Neural cell (in vitro differentiated cells): ENCODE results near the gene CCNY. TPM values are rescaled to one million over a fixed set of nuclear protein-coding genes. Genes with fewer than 3 reads are reported as not detected.

Experiments used
- H2AFZ ChIP-seq: fragments of 200-600, 300-800 bp; sonication (generic), shearing (Covaris generic); 2 replicates; pipeline ENCODE4 v1.6.0; 2014; ENCODE audit warnings: low read depth, mild to moderate bottlenecking, antibody characterized with exemption, low read length, moderate library complexity
- H3F3A ChIP-seq: fragments of 200-600 bp; shearing (Covaris generic); 2 replicates; pipeline ENCODE4 v1.6.1; 2016; ENCODE audit warnings: mild to moderate bottlenecking, moderate library complexity, mixed read lengths, antibody characterized with exemption, low read length; ENCODE audit not compliant: insufficient read depth, poor library complexity, severe bottlenecking
- H3K27ac ChIP-seq: fragments of 200-600, 300-800 bp; sonication (generic), shearing (Covaris generic); 2 replicates; pipeline ENCODE4 v1.5.1; 2014; ENCODE audit warnings: mild to moderate bottlenecking, low read length, moderate library complexity
- H3K27me3 ChIP-seq: fragments of 300-800, 200-600 bp; sonication (generic), shearing (Covaris generic); 2 replicates; pipeline ENCODE4 v1.6.0; 2014; ENCODE audit warnings: mild to moderate bottlenecking, low read depth, low read length, moderate library complexity; ENCODE audit not compliant: insufficient read depth
- H3K36me3 ChIP-seq: fragments of 300-800, 200-600 bp; sonication (generic), shearing (Covaris generic); 2 replicates; pipeline ENCODE4 v1.5.1; 2014; ENCODE audit warnings: mild to moderate bottlenecking, antibody characterized with exemption, low read length, moderate library complexity; ENCODE audit not compliant: insufficient read depth
- H3K4me2 ChIP-seq: fragments of 300-800, 200-600 bp; sonication (generic), shearing (Covaris generic); 2 replicates; pipeline ENCODE4 v1.6.0; 2014; ENCODE audit warnings: mild to moderate bottlenecking, low read length
- H3K4me3 ChIP-seq: fragments of 300-800, 200-600 bp; sonication (generic), shearing (Covaris generic); 2 replicates; pipeline ENCODE4 v1.5.1; 2014; ENCODE audit warnings: mild to moderate bottlenecking, low read length, moderate library complexity
- H3K79me2 ChIP-seq: fragments of 200-600 bp; shearing (Covaris generic); replicated peaks from 2 replicates; pipeline ENCODE4 v1.6.0; 2014; ENCODE audit warnings: mild to moderate bottlenecking, low read length, moderate library complexity; ENCODE audit not compliant: insufficient read depth
- H3K9ac ChIP-seq: fragments of 300-800, 200-600 bp; sonication (generic), shearing (Covaris generic); 2 replicates; pipeline ENCODE4 v1.6.1; 2016; ENCODE audit warnings: mild to moderate bottlenecking, low read length, mixed read lengths
- H3K9me2 ChIP-seq: fragments of 200-600 bp; shearing (Covaris generic); 2 replicates; pipeline ENCODE4 v1.6.1; 2016; ENCODE audit warnings: mild to moderate bottlenecking, low read length, mixed read lengths; ENCODE audit not compliant: insufficient read depth
- H3K9me3 ChIP-seq: fragments of 200-600, 300-800 bp; sonication (generic), shearing (Covaris generic); 2 replicates; pipeline ENCODE4 v1.6.1; 2016; ENCODE audit warnings: mild to moderate bottlenecking, mixed run types, low read length, moderate library complexity, mixed read lengths
- H4K20me1 ChIP-seq: fragments of 200-600 bp; shearing (Covaris generic); 2 replicates; pipeline ENCODE4 v1.6.1; 2016; ENCODE audit warnings: mild to moderate bottlenecking, mixed run types; ENCODE audit not compliant: insufficient read depth
- CTCF ChIP-seq: fragments of 450-650 bp; IDR thresholded peaks from 2 replicates; pipeline ENCODE4 v1.5.1; 2014; ENCODE audit warnings: antibody characterized with exemption, mild to moderate bottlenecking, moderate library complexity; ENCODE audit not compliant: poor library complexity, severe bottlenecking
- EP300 ChIP-seq: fragments of 450-650 bp; conservative IDR thresholded peaks from 2 replicates; pipeline ENCODE4 v1.6.1; 2014; ENCODE audit warnings: antibody characterized with exemption, mild to moderate bottlenecking, moderate library complexity; ENCODE audit not compliant: poor library complexity, severe bottlenecking
- EZH2 ChIP-seq: fragments of 200-600, 300-800 bp; shearing (Covaris generic), sonication (generic); IDR thresholded peaks from 2 replicates; pipeline ENCODE4 v1.6.1; 2014; ENCODE audit warnings: antibody characterized with exemption, low read length, borderline replicate concordance, mild to moderate bottlenecking; ENCODE audit not compliant: insufficient read depth, poor library complexity, severe bottlenecking
- MXI1 ChIP-seq: fragments of 450-650 bp; conservative IDR thresholded peaks from 2 replicates; pipeline ENCODE4 v1.6.1; 2014; ENCODE audit warnings: antibody characterized with exemption, mild to moderate bottlenecking; ENCODE audit not compliant: poor library complexity, severe bottlenecking
- POLR2AphosphoS5 ChIP-seq: IDR thresholded peaks from 2 replicates; pipeline ENCODE4 v1.6.1; 2012
- RAD21 ChIP-seq: fragments of 450-650 bp; conservative IDR thresholded peaks from 2 replicates; pipeline ENCODE4 v1.6.1; 2014; ENCODE audit warnings: antibody characterized with exemption, mild to moderate bottlenecking, moderate library complexity
- REST ChIP-seq: IDR thresholded peaks from 2 replicates; pipeline ENCODE4 v1.6.1; 2012; ENCODE audit warnings: borderline replicate concordance
- SMC3 ChIP-seq: fragments of 450-650 bp; conservative IDR thresholded peaks from 2 replicates; pipeline ENCODE4 v1.6.1; 2014; ENCODE audit warnings: antibody characterized with exemption, mild to moderate bottlenecking, moderate library complexity; ENCODE audit not compliant: poor library complexity
- TAF1 ChIP-seq: IDR thresholded peaks from 2 replicates; pipeline ENCODE4 v1.6.1; 2012; ENCODE audit warnings: low read depth
- polyA plus RNA-seq: library from polyadenylated mRNA; depleted of rRNA; stranded (reverse); fragments of >200 nt; gene quantifications from 2 replicates; pipeline ENCODE4 v1.2.3, GENCODE V29; 2014

CCNY gene
- polyA plus RNA-seq, 1 donor from 2014 or later, result 36.4 TPM

- Histone ChIP-seq H3K27me3 (no peaks in the 10 kb centered on the region), H3K9me3 (no peaks in the 10 kb centered on the region), H3K79me2 (no peaks in the 10 kb centered on the region), H3K9ac (no peak overlapping the region), H3K4me3 (no peak overlapping the region), H3K27ac (no peak overlapping the region), H4K20me1 (no peaks in the 10 kb centered on the region), H3K9me2 (no peaks in the 10 kb centered on the region), H3F3A (no peaks in the 10 kb centered on the region), H2AFZ (no peak overlapping the region), H3K4me2 (no peak overlapping the region), H3K36me3 (no peaks in the 10 kb centered on the region)
- no peak for TF ChIP-seq EP300
- TF ChIP-seq RAD21, result no peak
- no peak for TF ChIP-seq MXI1
Measured at GRCh38 chr10:35598379-35598778, 262.1 kb downstream of the CCNY start.

- no peaks in the 10 kb centered on the region for H4K20me1 ChIP-seq
- no peak overlapping the region for H3K9ac ChIP-seq
- no peaks in the 10 kb centered on the region for H3K9me3 ChIP-seq
- no peaks in the 10 kb centered on the region for H3K79me2 ChIP-seq
- TF ChIP-seq TAF1 (no peak), SMC3 (no peak), POLR2AphosphoS5 (no peak), MXI1 (no peak), RAD21 (no peak), EZH2 (no peak), CTCF (no peak), REST (no peak), EP300 (no peak)
- H3K27me3 ChIP-seq, result no peaks in the 10 kb centered on the region
- H3F3A ChIP-seq, result no peaks in the 10 kb centered on the region
- no peak overlapping the region for H3K4me2 ChIP-seq
- no peaks in the 10 kb centered on the region for H3K9me2 ChIP-seq
- no peak overlapping the region for H3K27ac ChIP-seq
- no peak overlapping the region for H3K4me3 ChIP-seq
- no peaks in the 10 kb centered on the region for H3K36me3 ChIP-seq
- no peak overlapping the region for H2AFZ ChIP-seq
Measured at GRCh38 chr10:35600193-35600592, 263.9 kb downstream of the CCNY start.

- no peaks in the 10 kb centered on the region for H3K27me3 ChIP-seq
- H3F3A ChIP-seq, result no peaks in the 10 kb centered on the region
- H3K9ac ChIP-seq, result no peak within 1 kb of the TSS
- H3K9me2 ChIP-seq, result no peaks in the 10 kb centered on the region
- TF ChIP-seq SMC3, result no peak
- no peak for TF ChIP-seq POLR2AphosphoS5
- TF ChIP-seq MXI1, result no peak
- no peak within 1 kb of the TSS for H3K4me2 ChIP-seq
- H3K79me2 ChIP-seq, result no peaks in the 10 kb centered on the region
- H4K20me1 ChIP-seq, result no peaks in the 10 kb centered on the region
- no peaks in the 10 kb centered on the region for H3K9me3 ChIP-seq
- no peak within 1 kb of the TSS for H3K27ac ChIP-seq
- no peaks in the 10 kb centered on the region for H3K36me3 ChIP-seq
- H2AFZ ChIP-seq, result no peak within 1 kb of the TSS
- no peak within 1 kb of the TSS for H3K4me3 ChIP-seq
Measured at GRCh38 chr10:35605191-35605590, 268.9 kb downstream of the CCNY start, which contains the start of gene GJD4. GJD4 (plus strand) TSS chr10:35605341; CDS start chr10:35605568, 227 bp downstream.
